HCT116 (cell line): ENCODE measurements around the gene FAR1.

Experiments
- EGR1 ChIP-seq: IDR thresholded peaks from 2 replicates; pipeline ENCODE4 v1.6.1; 2012; ENCODE audit warnings: low read depth
- EZH2phosphoT487 ChIP-seq: fragments of 200-600 bp; IDR thresholded peaks from 2 replicates; pipeline ENCODE4 v1.6.1; 2018; ENCODE audit warnings: antibody characterized with exemption, borderline replicate concordance
- POLR2A ChIP-seq: IDR thresholded peaks from 2 replicates; pipeline ENCODE4 v1.7.0; 2011; ENCODE audit warnings: borderline replicate concordance; ENCODE audit not compliant: insufficient read depth, insufficient read length; ENCODE audit errors: extremely low read depth
- POLR2AphosphoS5 ChIP-seq: IDR thresholded peaks from 2 replicates; pipeline ENCODE4 v1.6.1; 2011; ENCODE audit warnings: mild to moderate bottlenecking, low read depth, low read length, moderate library complexity

DNA sequence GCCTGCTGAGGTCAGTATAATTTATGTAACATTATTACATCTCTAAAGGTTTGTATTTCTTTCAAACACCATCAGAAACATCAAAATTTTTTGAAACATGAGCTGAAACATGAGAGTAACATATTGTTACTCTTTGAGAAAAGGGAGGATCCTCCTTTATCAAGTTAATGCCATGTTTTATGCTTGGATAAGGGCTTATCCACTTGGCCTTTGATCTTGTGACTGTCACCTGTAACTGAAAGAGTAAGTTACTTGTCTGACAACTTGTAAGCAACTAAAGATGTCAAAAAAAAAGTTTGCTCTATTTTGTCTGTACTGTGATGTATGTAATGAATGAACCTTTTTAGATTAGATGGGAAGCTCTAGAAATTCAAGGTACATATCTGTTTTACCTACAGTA is 59.6 kb downstream of the FAR1 start:
- TF ChIP-seq POLR2A (no peak), EZH2phosphoT487 (no peak), EGR1 (no peak), POLR2AphosphoS5 (no peak)
